Astrocyte (in vitro differentiated cells and primary cell): ENCODE results near the gene SLC25A13. TPM values are rescaled to one million over a fixed set of nuclear protein-coding genes. Genes with fewer than 3 reads are reported as not detected.

Experiments used
- DNase-seq: peaks from one replicate; pipeline ENCODE4 v3.0.0-alpha.2; 2010; ENCODE audit warnings: low read depth
- FAIRE-seq: peaks from 2 replicates; lab custom pipeline; 2011; peaks lifted over from hg19 to GRCh38; lab: Jason Lieb, UNC
- H2AFZ ChIP-seq: 2 replicates; pipeline ENCODE4 v1.6.0; 2012; ENCODE audit warnings: low read depth, low read length, inconsistent platforms
- H3K27ac ChIP-seq: 2 replicates; pipeline ENCODE4 v1.5.1; 2011; ENCODE audit warnings: low read depth, low read length, inconsistent platforms
- H3K27me3 ChIP-seq: 2 replicates; pipeline ENCODE4 v1.6.0; 2011; ENCODE audit warnings: low read length, inconsistent platforms; ENCODE audit not compliant: insufficient read depth
- H3K36me3 ChIP-seq: 2 replicates; pipeline ENCODE4 v1.5.1; 2011; ENCODE audit warnings: low read length, inconsistent platforms; ENCODE audit not compliant: insufficient read depth
- H3K4me1 ChIP-seq: 2 replicates; pipeline ENCODE4 v1.5.1; 2011; ENCODE audit warnings: low read length, inconsistent platforms; ENCODE audit not compliant: insufficient read depth
- H3K4me2 ChIP-seq: 2 replicates; pipeline ENCODE4 v1.6.0; 2012; ENCODE audit warnings: low read length, inconsistent platforms
- H3K4me3 ChIP-seq: 2 replicates; pipeline ENCODE4 v1.5.1; 2011; ENCODE audit warnings: low read depth, mild to moderate bottlenecking, low read length, inconsistent platforms; ENCODE audit not compliant: insufficient read depth
- H3K79me2 ChIP-seq: 2 replicates; pipeline ENCODE4 v1.6.0; 2012; ENCODE audit warnings: mild to moderate bottlenecking, low read length, inconsistent platforms; ENCODE audit not compliant: insufficient read depth
- H3K9ac ChIP-seq: 2 replicates; pipeline ENCODE4 v1.6.0; 2012; ENCODE audit warnings: mild to moderate bottlenecking, low read length, inconsistent platforms
- H3K9me3 ChIP-seq: 2 replicates; pipeline ENCODE4 v1.5.1; 2012; ENCODE audit warnings: low read depth, mild to moderate bottlenecking, low read length, inconsistent platforms; ENCODE audit not compliant: insufficient read depth
- H4K20me1 ChIP-seq: 2 replicates; pipeline ENCODE4 v1.6.0; 2012; ENCODE audit warnings: low read length, inconsistent platforms; ENCODE audit not compliant: insufficient read depth
- H3K27ac Mint-ChIP-seq: one replicate; pipeline ENCODE4 v1.8.0; 2021; ENCODE audit warnings: mild to moderate bottlenecking, mixed read lengths; ENCODE audit not compliant: unreplicated experiment
- H3K27me3 Mint-ChIP-seq: one replicate; pipeline ENCODE4 v1.8.0; 2021; ENCODE audit warnings: low read depth, mixed read lengths; ENCODE audit not compliant: unreplicated experiment
- H3K36me3 Mint-ChIP-seq: one replicate; pipeline ENCODE4 v1.8.0; 2021; ENCODE audit warnings: low read depth, mixed read lengths; ENCODE audit not compliant: unreplicated experiment
- H3K4me1 Mint-ChIP-seq: one replicate; pipeline ENCODE4 v1.8.0; 2021; ENCODE audit warnings: low read depth, mixed read lengths; ENCODE audit not compliant: unreplicated experiment
- H3K4me3 Mint-ChIP-seq: one replicate; pipeline ENCODE4 v1.8.0; 2021; ENCODE audit warnings: mild to moderate bottlenecking, moderate library complexity, mixed read lengths; ENCODE audit not compliant: unreplicated experiment
- H3K9me3 Mint-ChIP-seq: one replicate; pipeline ENCODE4 v1.8.0; 2021; ENCODE audit warnings: mild to moderate bottlenecking, mixed read lengths; ENCODE audit not compliant: unreplicated experiment
- EZH2 ChIP-seq: IDR thresholded peaks from 2 replicates; pipeline ENCODE4 v1.6.1; 2012; ENCODE audit warnings: mild to moderate bottlenecking, low read length, inconsistent platforms; ENCODE audit not compliant: insufficient read depth
- total RNA-seq: library from RNA; stranded (reverse); gene quantifications from 2 replicates; pipeline ENCODE4 v1.2.1, GENCODE V29; 2021
- TF ChIP-seq, protein P1 (sequence below): IDR thresholded peaks from 2 replicates; pipeline ENCODE4 v1.5.1; 2011; ENCODE audit warnings: low read depth, mild to moderate bottlenecking, inconsistent platforms, low read length, moderate library complexity; ENCODE audit not compliant: insufficient read depth

SLC25A13 gene
- total RNA-seq, 1 donor from 2014 or later = 58.1 TPM

DNA sequence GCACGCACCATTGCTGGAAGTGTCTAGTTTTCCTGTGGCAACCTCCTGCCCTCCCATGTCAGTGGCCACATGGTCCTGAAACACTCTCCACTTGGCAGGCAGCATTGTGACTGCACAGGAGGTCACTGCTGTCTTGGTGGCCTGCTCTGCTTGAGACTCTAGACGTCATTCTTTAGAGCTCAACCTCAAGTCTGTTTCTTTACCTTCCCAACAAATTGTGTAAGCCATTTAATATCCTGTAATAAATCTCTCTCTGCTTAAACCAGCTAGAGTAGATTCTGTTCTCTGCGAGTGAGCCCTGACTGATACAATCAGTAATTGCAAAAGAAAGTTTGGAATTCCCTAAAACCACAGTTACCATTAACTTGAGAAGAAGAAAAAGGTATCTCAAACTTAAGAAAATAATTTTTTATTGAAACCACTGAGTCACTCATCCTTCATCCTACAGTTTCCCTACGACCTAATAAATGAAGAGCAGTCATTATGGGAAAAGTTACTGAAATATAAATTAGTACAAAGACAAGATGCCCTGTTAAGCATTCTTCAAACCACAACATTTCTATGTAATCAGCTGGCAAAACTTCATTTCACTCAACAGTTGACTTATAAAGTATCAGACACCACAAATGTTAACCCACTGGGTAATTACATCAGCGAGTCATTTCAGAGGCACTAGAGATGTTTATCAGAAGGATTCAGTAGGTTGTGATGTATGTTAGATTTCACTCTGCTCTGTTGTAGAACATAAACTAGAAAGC is 18.0 kb downstream of the SLC25A13 start:
- Histone ChIP-seq H3K4me3 (no peak overlapping the region), H3K79me2 (peaks cover 8% of the 10 kb centered on the region), H2AFZ (no peak overlapping the region), H3K4me2 (peak overlapping the region; percentile 65), H3K27ac (peak overlapping the region; percentile 59), H3K9me3 (no peaks in the 10 kb centered on the region), H4K20me1 (peaks cover 66% of the 10 kb centered on the region), H3K27me3 (no peaks in the 10 kb centered on the region), H3K36me3 (no peaks in the 10 kb centered on the region), H3K9ac (peak overlapping the region; percentile 21), H3K4me1 (peaks cover 18% of the 10 kb centered on the region)
- TF ChIP-seq, protein P1, sequence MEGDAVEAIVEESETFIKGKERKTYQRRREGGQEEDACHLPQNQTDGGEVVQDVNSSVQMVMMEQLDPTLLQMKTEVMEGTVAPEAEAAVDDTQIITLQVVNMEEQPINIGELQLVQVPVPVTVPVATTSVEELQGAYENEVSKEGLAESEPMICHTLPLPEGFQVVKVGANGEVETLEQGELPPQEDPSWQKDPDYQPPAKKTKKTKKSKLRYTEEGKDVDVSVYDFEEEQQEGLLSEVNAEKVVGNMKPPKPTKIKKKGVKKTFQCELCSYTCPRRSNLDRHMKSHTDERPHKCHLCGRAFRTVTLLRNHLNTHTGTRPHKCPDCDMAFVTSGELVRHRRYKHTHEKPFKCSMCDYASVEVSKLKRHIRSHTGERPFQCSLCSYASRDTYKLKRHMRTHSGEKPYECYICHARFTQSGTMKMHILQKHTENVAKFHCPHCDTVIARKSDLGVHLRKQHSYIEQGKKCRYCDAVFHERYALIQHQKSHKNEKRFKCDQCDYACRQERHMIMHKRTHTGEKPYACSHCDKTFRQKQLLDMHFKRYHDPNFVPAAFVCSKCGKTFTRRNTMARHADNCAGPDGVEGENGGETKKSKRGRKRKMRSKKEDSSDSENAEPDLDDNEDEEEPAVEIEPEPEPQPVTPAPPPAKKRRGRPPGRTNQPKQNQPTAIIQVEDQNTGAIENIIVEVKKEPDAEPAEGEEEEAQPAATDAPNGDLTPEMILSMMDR = no peak
- no peak for TF ChIP-seq EZH2
- peaks cover 65% of the 10 kb centered on the region for H3K4me1 Mint-ChIP-seq
- no peaks in the 10 kb centered on the region for H3K27me3 Mint-ChIP-seq
- peak; percentile 92 for DNase-seq
- H3K9me3 Mint-ChIP-seq = no peaks in the 10 kb centered on the region
- H3K27ac Mint-ChIP-seq = peak overlapping the region; percentile 92
- H3K4me3 Mint-ChIP-seq = peak overlapping the region; percentile 55
- H3K36me3 Mint-ChIP-seq = peaks cover 3% of the 10 kb centered on the region
- FAIRE-seq = no peak

DNA sequence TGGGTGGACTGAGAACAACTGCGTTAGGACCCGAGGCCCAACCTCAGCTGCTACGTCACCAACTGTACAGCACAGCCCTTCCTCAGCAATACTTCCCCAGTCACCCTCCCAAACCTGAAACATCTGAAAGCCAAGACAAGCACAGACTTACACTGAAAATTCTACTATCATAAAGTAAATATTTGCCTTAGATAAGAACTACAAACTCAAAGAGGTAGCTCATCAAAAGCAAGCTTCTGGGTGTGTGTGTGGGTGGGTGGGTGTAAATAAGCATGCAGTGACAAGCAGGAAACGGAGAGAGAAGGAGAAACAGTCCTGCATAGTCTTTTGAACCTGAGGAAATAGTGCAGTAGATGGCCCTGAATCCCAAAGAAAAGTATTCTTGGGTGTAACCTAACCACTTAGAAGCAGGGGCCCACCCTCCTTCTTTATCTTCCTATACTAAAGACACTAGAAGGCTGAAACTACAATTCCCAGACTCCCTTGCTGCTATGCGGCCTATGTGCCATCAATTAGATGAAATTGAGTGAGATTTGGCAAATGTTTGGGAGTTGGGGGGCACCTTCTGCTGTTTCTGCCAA is 18.7 kb downstream of the SLC25A13 start:
- H3K4me3 Mint-ChIP-seq = no peak overlapping the region
- H3K79me2 ChIP-seq = peaks cover 6% of the 10 kb centered on the region
- H3K9me3 Mint-ChIP-seq = no peaks in the 10 kb centered on the region
- H3K36me3 ChIP-seq = no peaks in the 10 kb centered on the region
- peaks cover 68% of the 10 kb centered on the region for H4K20me1 ChIP-seq
- H3K27ac ChIP-seq = peak overlapping the region; percentile 59
- peaks cover 3% of the 10 kb centered on the region for H3K36me3 Mint-ChIP-seq
- no peak overlapping the region for H2AFZ ChIP-seq
- H3K4me1 Mint-ChIP-seq = peaks cover 60% of the 10 kb centered on the region
- H3K9me3 ChIP-seq = no peaks in the 10 kb centered on the region
- DNase-seq (peak; percentile 89), FAIRE-seq (no peak)
- peak overlapping the region; percentile 65 for H3K4me2 ChIP-seq
- H3K9ac ChIP-seq = peak overlapping the region; percentile 21
- peaks cover 18% of the 10 kb centered on the region for H3K4me1 ChIP-seq
- no peak for TF ChIP-seq EZH2
- TF ChIP-seq, protein P1 = no peak
- H3K27me3 ChIP-seq = no peaks in the 10 kb centered on the region
- no peak overlapping the region for H3K4me3 ChIP-seq
- H3K27ac Mint-ChIP-seq = peak overlapping the region; percentile 92
- no peaks in the 10 kb centered on the region for H3K27me3 Mint-ChIP-seq

DNA sequence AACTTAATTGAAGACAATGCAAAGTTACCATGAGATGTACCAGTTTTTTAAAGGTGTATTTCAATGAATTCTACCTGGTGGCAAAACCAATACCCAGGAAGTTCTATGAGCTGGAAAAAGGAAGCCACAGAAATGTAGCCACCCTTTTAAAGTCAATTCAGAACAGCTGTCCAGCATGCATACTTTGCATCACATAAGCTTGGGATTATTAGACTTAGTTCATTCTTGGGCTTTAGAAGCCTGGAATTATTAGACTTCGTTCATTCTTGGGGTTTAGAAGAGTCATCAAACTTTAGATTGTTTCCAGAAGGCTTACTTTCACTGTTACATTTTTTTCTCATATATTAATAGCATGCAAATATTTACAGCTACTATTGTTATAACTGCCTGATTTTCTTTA is 20.9 kb downstream of the SLC25A13 start:
- Mint-ChIP-seq H3K36me3 (peaks cover 3% of the 10 kb centered on the region), H3K9me3 (no peaks in the 10 kb centered on the region), H3K4me3 (no peak overlapping the region), H3K27me3 (no peaks in the 10 kb centered on the region), H3K27ac (no peak overlapping the region), H3K4me1 (peaks cover 57% of the 10 kb centered on the region)
- DNase-seq = no peak
- no peak overlapping the region for H3K27ac ChIP-seq
- H4K20me1 ChIP-seq = peaks cover 64% of the 10 kb centered on the region
- FAIRE-seq = no peak
- H3K4me1 ChIP-seq = peaks cover 18% of the 10 kb centered on the region
- no peaks in the 10 kb centered on the region for H3K36me3 ChIP-seq
- H3K9ac ChIP-seq = no peak overlapping the region
- H3K27me3 ChIP-seq = no peaks in the 10 kb centered on the region
- no peak overlapping the region for H3K4me2 ChIP-seq
- TF ChIP-seq, protein P1 = no peak
- no peak for TF ChIP-seq EZH2
- peaks cover 4% of the 10 kb centered on the region for H3K79me2 ChIP-seq
- no peaks in the 10 kb centered on the region for H3K9me3 ChIP-seq
- H3K4me3 ChIP-seq = no peak overlapping the region
- no peak overlapping the region for H2AFZ ChIP-seq
